ENCODE data around the gene MZB1. TPM values are rescaled to one million over a fixed set of nuclear protein-coding genes. Genes with fewer than 3 reads are reported as not detected.

MZB1 gene, protein sequence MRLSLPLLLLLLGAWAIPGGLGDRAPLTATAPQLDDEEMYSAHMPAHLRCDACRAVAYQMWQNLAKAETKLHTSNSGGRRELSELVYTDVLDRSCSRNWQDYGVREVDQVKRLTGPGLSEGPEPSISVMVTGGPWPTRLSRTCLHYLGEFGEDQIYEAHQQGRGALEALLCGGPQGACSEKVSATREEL
- total RNA-seq (2021; fragmentation: NEBNext Ultra II Directional; extraction: Animal tissue kit (Norgen Biotek cat#: 25700)) (0.47 TPM in 1 of 2 replicates, not detected in the other), polyA plus RNA-seq (2011; rRNA removed) (0.39 and 0.71 TPM in 2 replicates), polyA minus RNA-seq (2011; rRNA and poly(A)+ RNA removed) (0.69 TPM in 1 of 2 replicates, not detected in the other)
- 0.84 TPM for polyA plus RNA-seq (2011; cell fraction: cytosol; rRNA removed)
- polyA plus RNA-seq (2011; cell fraction: nucleus; rRNA removed), result 1.2 TPM
- polyA plus RNA-seq (2012, experiment 1 of 2), result 0.33 to 0.95 TPM (median 0.37 TPM) in 3 of 4 replicates, not detected in the other
- polyA plus RNA-seq (2012, experiment 2 of 2), result 0.31 TPM
- 0.47 TPM for polyA plus RNA-seq (2013, experiment 1 of 2)
- 0.13 TPM for polyA plus RNA-seq (2013, experiment 2 of 2)
- polyA minus RNA-seq (2011; cell fraction: cytosol; rRNA and poly(A)+ RNA removed), result not detected
- polyA minus RNA-seq (2011; cell fraction: nucleus; rRNA and poly(A)+ RNA removed), result 0.90 TPM
- long read RNA-seq, experiment 1, result 0 reads
- long read RNA-seq, experiment 2, result 0 reads

DNA sequence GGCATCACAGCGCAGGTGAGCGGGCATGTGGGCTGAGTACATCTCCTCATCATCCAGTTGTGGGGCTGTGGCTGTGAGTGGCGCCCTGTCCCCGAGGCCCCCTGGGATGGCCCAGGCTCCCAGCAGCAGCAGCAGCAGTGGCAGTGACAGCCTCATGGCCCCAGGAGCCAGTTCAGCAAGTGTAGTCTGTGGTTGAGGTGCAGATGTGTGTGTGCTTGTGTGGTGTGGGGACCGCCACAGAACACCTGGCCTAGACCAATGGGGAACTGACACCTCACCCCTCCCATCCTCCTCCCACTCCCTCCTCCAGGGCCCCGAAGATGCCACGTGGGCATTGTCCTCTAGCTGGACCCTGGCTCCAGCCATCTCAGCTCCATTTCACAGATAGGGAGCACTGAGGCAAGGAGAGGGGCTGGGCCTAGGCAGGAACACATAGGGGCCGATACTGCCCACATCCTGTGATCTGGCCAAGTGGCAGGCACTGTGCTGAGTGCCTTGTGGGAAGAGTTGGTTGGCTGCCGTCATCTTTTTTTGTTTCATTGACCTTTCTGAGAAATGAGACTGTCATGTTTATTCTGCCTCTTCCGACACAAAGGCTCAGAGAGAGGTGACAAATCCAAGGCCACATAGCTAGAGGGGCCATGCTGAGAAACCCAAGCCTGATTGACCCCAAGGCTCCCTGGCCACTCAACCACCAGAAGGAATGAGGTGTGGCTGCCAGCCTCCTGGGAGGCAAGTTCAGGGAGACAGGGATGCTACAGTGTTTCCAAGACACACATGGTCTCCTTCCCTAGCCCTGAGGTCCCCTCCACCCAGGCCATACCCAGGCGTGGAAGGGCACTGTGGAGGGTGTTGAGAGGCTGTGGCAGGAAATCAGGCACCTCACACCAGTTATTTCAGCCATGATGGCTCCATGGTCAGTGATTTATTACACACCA lies at the start of gene MZB1:
Gene MZB1, minus strand, starts transcription at position 213 of the 938 bp plus-strand sequence. Its CDS starts 57 bp downstream, at position 156.
- no peak within 1 kb of the TSS for H3K9ac ChIP-seq (replicated peaks in 1 of 4; ENCODE audit: extremely low read depth in 1 of 4, low read depth in 3 of 4, low read length in 3 of 4)
- no peak for TF ChIP-seq EGR1 (IDR thresholded peaks at IDR 0.05; ENCODE audit: borderline replicate concordance, low read depth, low read length)
- TF ChIP-seq CBX5 (IDR thresholded peaks at IDR 0.05; ENCODE audit: low read depth, low read length), result no peak
- no peak for TF ChIP-seq MAFK (IDR thresholded peaks at IDR 0.05; ENCODE audit: low read depth, low read length)
- TF ChIP-seq FOSL1 (IDR thresholded peaks at IDR 0.05; ENCODE audit: insufficient read depth, low read depth, low read length), result no peak
- no peak for TF ChIP-seq CBX8 (IDR thresholded peaks at IDR 0.05; ENCODE audit: borderline replicate concordance, low read depth, low read length)
- no peak for TF ChIP-seq SP2 (IDR thresholded peaks at IDR 0.05; ENCODE audit: low read length)
- no peak for TF ChIP-seq YY1 (IDR thresholded peaks at IDR 0.05; ENCODE audit: low read depth, low read length)

More for the DNA sequence above, at the start of gene MZB1:
- peaks cover 3 to 34% (median 19%) of the 10 kb centered on the region in 4 experiments for H3K4me1 ChIP-seq (replicated peaks in 1 of 4; ENCODE audit: control insufficient read depth in 3 of 4, insufficient read depth in 4 of 4, low read length in 3 of 4)
- H2BK15ac ChIP-seq (ENCODE audit: low read length), result peak within 1 kb of the TSS; percentile 46; the same call in 1 of the 2 replicates
- no peaks in the 10 kb centered on the region for H3K36me3 ChIP-seq (ENCODE audit: control insufficient read depth in 2 of 4, insufficient read depth in 4 of 4, low read length in 3 of 4)
- H2BK5ac ChIP-seq (ENCODE audit: low read depth, low read length), result no peak within 1 kb of the TSS; the same call in 1 of the 2 replicates
- peak within 1 kb of the TSS; percentile 89 for H3K4ac ChIP-seq (replicated peaks; ENCODE audit: insufficient read length, low read depth, low read length)
- H3K27ac ChIP-seq (ENCODE audit: low read depth, low read length), result no peak within 1 kb of the TSS
- no peak within 1 kb of the TSS for H3K4me3 ChIP-seq (ENCODE audit: extremely low read depth in 1 of 4, insufficient read depth in 2 of 4, low read depth in 3 of 4, low read length in 4 of 4)
- 95% methylated on average over 11 of the region's 11 CpGs; no CpG with 5 or more reads in 1 of the 2 experiments for WGBS, 2 experiments (ENCODE audit: extremely low coverage in 1 of 2, insufficient coverage in 1 of 2, insufficient read length in 1 of 2, insufficient replicate concordance in 2 of 2, low coverage in 1 of 2, low lambda C conversion rate in 2 of 2, missing lambda C conversion rate in 1 of 2)
- DNase-seq (ENCODE audit: low read depth in 1 of 2, low spot score in 2 of 2) (no peak), FAIRE-seq (no peak)
- H2BK12ac ChIP-seq (ENCODE audit: low read depth, low read length), result peak within 1 kb of the TSS; percentile 71; the same call in 1 of the 2 replicates
- H4K20me1 ChIP-seq (replicated peaks in 1 of 2; ENCODE audit: control insufficient read depth in 1 of 2, insufficient read depth in 2 of 2, low read length in 2 of 2), result no peaks in the 10 kb centered on the region
- H3K4me2 ChIP-seq (ENCODE audit: insufficient read depth in 1 of 2, low read depth in 2 of 2, low read length in 2 of 2), result peak within 1 kb of the TSS in 1 of 2 experiments; percentile 48; a peak in 1 of 4 replicates
- no peaks in the 10 kb centered on the region for H3K9me3 ChIP-seq (ENCODE audit: insufficient read depth in 2 of 2, low read depth in 1 of 2, low read length in 1 of 2)
- ChIA-PET POLR2A (ENCODE audit: partially characterized antibody) (interaction anchor here (0.8 to 3.9 kb wide), 10 partner anchors 12 to 114 kb away, joined by 3 to 25 read pairs (median 4); partner anchors contain the start of genes MATR3 and SPATA24), CTCF (ENCODE audit: partially characterized antibody) (interaction anchor here (0.6 to 2.2 kb wide), 4 partner anchors 9 to 74 kb away, joined by 3 to 8 read pairs (median 5); partner anchors contain the start of gene PAIP2)
- H3K18ac ChIP-seq (ENCODE audit: extremely low read depth, low read length), result 0 out of 2 replicates have a peak within 1 kb of the TSS, but pooled peaks have one; percentile 0
- peak within 1 kb of the TSS; percentile 31; the same call in 1 of the 2 replicates for H4K8ac ChIP-seq (ENCODE audit: extremely low read depth, insufficient read depth, low read length)
- H2AFZ ChIP-seq (ENCODE audit: low read length), result no peak within 1 kb of the TSS
- peaks cover 25% of the 10 kb centered on the region; the same call in 1 of the 2 replicates for H3K23me2 ChIP-seq (ENCODE audit: low read depth, low read length)
- H4K5ac ChIP-seq (ENCODE audit: insufficient read length, low read depth, low read length), result no peak within 1 kb of the TSS
- peak within 1 kb of the TSS; percentile 17; the same call in 1 of the 2 replicates for H2AK5ac ChIP-seq (ENCODE audit: low read depth, low read length)
- H2BK20ac ChIP-seq (ENCODE audit: low read length), result peak within 1 kb of the TSS; percentile 87
- H3K14ac ChIP-seq (ENCODE audit: insufficient read length), result no peak within 1 kb of the TSS
- H3K56ac ChIP-seq (replicated peaks; ENCODE audit: insufficient read length, low read depth, low read length), result no peak within 1 kb of the TSS
- H3K79me1 ChIP-seq (ENCODE audit: low read depth, low read length), result no peaks in the 10 kb centered on the region; the same call in 1 of the 2 replicates
- no peaks in the 10 kb centered on the region for H3K79me2 ChIP-seq (ENCODE audit: control insufficient read depth in 1 of 2, insufficient read depth in 2 of 2, low read length in 2 of 2)
- no peak within 1 kb of the TSS for H2BK120ac ChIP-seq (replicated peaks; ENCODE audit: low read depth, low read length)
- H4K91ac ChIP-seq (replicated peaks; ENCODE audit: insufficient read length, low read length), result peak within 1 kb of the TSS; percentile 73
- peaks cover 14 to 26% (median 22%) of the 10 kb centered on the region in 4 experiments; a peak in 6 of 7 replicates for H3K27me3 ChIP-seq (replicated peaks in 1 of 4; ENCODE audit: control insufficient read depth in 3 of 4, extremely low read depth in 1 of 4, insufficient read depth in 3 of 4, low read length in 3 of 4)
- no peak within 1 kb of the TSS for H3K23ac ChIP-seq (ENCODE audit: insufficient read length)
